Islet of Langerhans (tissue), 1 donor: ENCODE data around the gene PCDHGC5.

ENCODE experiments used
- FAIRE-seq: peaks from one replicate; lab custom pipeline; 2011; peaks lifted over from hg19 to GRCh38; lab: Jason Lieb, UNC

PCDHGC5 gene

DNA sequence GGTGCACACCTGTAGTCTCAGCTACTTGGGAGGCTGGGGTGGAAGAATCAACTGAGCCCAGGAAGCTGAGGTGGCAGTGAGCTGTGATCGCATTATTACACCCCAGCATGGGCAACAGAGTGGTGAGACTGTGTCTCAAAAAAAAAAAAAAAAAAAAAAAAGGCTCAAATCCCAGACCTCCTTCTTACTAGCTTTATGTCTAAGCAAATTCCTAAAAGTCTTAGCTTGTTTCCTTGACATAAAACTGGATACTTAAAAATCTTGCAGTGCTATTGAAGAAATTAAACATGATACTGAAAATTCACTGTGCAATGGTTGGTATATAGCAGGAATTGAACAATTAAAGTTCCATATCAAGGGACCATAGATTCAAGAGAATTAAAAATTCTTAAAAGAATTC, 45.0 kb downstream of the PCDHGC5 start:
- no peak for FAIRE-seq

DNA sequence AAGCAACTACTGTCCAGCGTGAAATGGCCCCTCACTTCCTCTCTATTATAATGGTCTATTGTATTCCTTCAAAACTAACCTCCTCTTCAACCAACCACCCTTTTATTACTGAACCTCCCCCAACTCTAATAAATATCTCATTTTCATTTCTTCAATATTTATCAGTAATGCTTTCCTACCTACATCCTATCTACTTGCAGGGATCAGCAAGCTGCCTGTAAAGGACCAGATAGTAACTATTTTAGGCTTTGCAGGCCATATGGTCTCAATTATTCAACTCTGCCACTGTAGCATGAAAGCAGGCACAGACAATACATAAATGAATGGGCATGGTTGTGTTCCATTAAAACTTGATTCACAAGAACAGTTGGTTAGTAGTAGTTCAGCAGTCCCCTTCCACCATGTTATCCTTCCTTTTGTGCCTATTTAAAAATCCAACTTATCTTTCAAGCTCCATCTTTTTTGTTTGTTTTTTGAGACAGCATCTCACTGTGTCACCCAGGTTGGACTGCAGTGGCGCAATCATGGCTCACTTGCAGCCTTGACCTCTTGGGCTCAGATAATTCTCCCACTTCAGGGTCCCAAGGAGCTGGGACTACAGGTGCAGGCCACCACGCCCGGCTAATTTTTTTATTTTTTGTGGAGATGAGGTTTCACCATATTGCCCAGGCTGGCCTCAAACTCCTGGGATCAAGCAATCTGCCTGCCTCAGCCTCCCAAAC, 45.8 kb downstream of the PCDHGC5 start:
- FAIRE-seq, result no peak
